Stimulated activated naive CD8-positive, alpha-beta T cell treated with anti-CD3 and anti-CD28 coated beads, Interleukin-15, Interleukin-2, amounts not matched to agents 100 U/mL and 50 U/mL, for 24 hours (primary cell): ENCODE data around the gene SHROOM4.

Source experiments
- ATAC-seq: fragments of 150-1000 bp; cut with Tn5 transposase; one replicate; pipeline ENCODE4 v1.10.0; 2021
- DNase-seq: peaks from one replicate; pipeline ENCODE4 v3.0.0; 2021

The SHROOM4 gene

DNA sequence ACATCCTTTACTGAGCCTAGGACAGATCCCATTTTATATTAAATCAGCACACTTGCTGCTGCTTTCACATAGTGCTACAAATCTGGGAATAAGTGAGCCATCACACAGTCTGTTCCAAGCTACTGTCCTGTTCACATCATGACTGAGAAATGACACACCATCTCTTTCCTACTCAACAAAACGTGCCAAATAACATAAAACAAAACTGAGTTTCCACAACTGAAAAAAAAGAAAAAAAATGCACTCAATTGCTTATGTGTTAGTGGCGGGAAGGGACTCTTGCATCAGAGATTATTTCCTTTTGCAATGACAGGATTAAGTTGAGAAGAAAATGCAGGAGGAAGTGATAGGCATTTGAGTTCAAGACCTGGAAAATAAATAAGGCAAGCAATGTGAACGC, 109.0 kb downstream of the SHROOM4 start:
- ATAC-seq = no peak
- no peak for DNase-seq

DNA sequence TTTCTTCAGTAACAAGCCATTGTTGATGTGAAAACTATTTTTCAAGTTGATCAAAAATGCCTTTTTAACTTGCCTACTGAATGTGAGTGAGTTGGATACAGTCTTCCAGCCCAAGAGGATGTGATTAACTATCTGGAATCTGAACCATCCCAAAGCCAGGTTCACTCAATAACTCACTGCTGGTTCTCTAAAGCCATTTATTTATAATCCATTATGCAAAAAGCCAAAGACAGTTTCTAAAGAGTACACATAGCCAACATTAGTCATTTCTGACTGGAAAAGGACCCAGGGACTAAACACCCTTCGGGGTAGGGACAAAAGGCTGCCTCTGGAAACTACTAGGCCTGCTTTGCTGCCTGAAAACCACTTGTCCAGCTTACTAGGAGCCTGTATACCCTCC, 109.6 kb downstream of the SHROOM4 start:
- DNase-seq (no peak), ATAC-seq (no peak)

DNA sequence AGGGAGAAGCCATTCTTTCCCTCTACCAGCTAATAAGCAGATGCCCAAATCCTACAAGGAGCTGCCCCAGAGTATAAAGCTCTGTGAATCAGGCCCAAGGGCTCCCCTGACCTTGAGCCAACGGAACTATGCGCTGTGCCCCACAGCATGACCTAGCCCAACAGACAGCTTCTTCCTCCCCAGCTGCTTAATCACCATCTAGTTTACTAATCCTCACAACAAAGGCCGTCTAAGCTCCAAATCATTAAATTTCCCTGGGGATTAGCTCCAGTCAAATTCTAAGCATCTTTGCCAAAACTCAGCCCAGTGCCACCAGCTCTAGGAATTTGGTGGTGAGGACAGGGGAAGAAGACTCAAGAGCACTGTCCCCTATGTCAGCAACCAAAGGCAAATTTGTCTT, 113.1 kb downstream of the SHROOM4 start:
- ATAC-seq = no peak
- no peak for DNase-seq

DNA sequence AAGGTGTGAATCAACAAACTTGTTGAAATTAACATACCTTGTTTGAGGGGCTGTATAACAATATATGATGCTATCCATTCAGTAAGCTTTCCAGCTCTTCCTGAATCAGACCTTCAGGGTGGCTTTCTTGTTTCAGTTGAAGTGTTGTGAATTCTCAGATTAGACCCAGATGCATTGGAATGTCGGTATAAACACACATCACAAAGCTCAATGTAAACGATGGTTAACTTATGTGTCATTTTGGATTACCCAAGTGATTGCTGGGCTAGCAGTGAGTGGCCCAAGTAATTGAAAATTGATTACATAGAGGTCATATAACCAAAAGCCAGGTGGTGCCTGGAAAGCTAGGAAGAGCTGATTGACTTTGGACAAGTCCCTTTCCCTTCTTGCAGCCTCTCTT, 115.0 kb downstream of the SHROOM4 start:
- DNase-seq (no peak), ATAC-seq (no peak)

DNA sequence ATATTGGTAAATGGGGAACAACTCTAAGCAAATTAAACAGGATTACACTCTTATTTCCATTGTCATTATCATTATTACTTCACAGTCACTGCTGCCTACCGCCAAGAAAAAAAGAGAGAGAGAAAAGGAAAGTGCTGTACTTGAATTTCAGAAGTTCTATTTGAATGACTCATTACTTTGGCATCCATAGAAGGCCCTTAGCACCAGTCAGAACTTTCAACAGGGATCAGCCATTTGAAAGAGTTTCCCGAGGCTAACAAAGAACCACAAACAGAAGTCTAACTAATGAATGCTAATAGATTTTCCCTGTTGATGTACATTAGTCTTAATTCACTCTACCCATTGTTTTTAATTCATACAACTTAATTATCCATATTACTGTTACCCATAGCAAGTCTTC, 116.3 kb downstream of the SHROOM4 start:
- ATAC-seq = no peak

DNA sequence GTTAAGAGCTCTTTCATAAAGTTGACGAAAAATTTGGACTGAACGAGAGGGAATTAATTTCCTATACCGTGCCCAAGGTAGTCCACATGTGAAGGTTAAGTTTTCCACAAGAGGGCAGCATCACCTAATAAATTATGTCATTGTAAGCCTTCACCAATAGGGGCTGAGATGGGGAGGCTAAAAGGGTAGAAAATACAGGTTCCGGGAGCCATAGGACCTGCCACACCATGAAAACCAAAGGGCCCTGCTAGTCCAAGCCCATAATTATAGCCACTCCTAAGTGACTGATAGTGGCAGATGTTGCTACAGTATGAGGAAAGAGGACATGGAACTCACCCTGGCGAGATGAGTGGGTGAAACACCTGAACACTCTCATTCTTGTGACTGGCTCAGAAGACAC, 122.2 kb downstream of the SHROOM4 start:
- ATAC-seq (no peak), DNase-seq (no peak)

More for the DNA sequence above, 116.3 kb downstream of the SHROOM4 start:
- no peak for DNase-seq

DNA sequence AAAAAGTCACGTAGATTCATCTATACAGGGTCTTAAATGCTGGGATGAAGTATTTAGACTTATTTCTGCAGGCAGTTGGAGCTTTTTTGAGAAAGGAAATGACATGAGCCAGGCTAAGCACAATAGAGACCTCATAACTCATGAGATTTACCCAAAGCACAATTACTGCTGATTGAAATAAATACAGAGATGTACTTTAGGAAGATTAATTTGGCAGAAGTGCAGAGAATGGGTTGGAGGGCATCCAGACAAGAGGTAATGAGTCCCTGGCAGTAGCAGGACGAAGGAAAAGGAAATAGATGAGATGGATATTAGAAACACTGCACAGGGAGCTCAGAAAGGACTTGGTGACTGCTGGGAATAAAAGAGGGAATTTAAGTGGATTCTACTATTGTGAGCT, 129.1 kb downstream of the SHROOM4 start:
- ATAC-seq (no peak), DNase-seq (no peak)

DNA sequence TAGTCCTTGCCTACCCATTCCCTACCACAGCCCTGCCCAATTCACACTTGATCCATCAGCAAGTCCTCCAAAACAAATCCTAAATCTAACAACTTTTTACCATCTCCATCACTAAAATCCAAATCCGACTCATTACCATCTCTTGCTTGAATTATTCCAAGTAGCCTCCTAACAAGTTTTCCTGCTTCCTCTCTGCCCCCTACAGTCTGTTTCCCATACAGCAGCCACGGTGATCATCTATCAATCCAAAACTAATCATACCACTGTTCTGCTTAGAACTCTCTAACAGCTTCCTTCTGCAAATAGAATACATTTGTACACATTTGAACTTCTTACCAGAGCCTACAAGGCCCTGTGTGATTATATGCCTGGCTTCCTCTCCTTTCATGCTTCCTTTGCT, 133.0 kb downstream of the SHROOM4 start:
- DNase-seq = no peak
- no peak for ATAC-seq

DNA sequence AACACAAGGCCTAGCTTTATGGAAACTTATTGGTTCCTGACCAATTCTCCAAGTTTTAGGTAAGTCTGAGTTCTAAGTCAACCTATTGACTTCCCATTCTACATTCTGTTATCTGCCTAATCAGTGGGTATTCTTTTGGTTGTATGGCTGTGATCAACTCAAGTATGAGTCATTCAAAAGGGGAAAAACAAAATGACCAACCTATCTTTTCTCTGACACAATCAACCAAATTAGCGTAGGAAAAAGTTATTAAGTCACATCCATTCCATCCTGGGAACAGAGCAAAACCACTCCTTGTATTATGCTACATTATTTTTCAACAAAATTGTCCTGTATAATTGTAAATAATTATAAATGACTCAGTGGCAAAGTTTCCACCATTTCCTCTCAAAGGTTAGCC, 136.2 kb downstream of the SHROOM4 start:
- DNase-seq = no peak
- ATAC-seq = no peak

DNA sequence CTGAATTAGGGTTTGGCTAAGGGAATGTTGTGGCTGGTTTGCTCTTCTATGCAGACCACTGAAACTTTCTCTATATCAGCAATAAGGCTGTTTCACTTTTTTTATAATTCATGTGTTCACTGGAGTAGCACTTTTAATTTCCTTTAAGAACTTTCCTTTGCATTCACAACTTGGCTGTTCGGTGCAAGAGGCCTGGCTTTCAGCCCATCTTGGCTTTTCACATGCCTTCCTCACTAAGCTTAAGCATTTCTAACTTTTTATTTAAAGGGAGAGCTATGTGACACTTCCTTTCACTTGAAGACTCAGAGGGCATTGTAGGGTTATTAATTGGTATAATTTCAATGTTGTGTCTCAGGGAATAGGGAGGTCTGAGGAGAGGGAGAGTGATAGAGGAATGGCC, 142.3 kb downstream of the SHROOM4 start:
- DNase-seq (no peak), ATAC-seq (no peak)

DNA sequence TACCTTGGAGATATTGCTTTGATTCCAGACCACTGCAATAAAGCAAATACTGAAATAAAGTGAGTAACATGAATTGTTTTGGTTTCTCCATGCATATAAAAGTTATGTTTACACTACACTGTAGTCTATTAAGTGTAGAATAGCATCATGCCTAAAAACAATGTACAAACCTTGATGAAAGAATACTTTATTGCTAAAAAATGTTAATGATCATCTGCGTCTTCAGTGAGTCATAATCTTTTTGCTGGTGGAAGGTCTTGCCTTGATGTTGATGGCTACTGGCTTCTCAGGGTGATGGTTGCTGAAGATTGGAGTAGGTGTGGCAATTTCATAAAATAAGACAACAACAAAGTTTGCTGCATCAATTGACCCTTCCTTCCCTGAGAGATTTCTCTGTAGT, 145.1 kb downstream of the SHROOM4 start:
- no peak for DNase-seq
- no peak for ATAC-seq

DNA sequence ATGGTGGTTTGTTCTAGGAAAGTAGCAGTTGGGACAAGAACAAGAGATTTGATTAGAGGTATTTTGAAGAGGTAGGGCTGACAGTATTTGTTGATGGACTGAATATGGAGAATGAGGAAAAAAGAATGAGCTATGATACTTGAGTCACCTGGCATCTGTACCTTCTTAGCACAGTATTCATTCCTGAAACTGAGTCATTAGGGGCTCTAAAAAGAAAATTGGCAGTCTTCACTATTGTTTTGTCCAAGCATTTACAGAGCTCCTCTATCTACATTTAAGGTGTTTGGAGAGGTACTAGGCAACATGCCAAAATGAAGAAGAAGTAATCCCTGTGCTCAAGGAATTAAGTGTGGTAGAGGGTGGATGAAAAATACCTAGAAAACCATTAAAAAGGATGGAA, 165.8 kb downstream of the SHROOM4 start:
- DNase-seq = no peak
- no peak for ATAC-seq

DNA sequence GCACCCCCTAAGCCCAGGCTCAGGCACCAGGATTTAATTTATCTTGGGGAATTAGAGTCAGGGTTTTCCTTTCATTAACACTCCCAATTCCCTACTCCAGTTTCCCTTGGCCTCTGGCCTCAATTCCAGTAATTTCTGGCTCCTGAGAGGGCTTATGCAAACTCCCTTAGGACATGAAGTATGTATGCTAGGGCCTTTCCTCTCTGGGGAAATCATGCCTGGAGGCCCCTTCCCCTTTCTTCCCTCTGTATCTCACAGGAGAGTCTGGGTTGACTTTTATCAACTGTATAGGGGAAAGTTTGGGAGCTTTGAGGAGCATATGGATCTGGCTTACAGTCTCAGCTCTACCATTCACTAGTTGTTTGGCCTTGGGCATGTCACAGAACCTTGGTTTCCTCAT, 169.5 kb downstream of the SHROOM4 start:
- DNase-seq (no peak), ATAC-seq (no peak)

DNA sequence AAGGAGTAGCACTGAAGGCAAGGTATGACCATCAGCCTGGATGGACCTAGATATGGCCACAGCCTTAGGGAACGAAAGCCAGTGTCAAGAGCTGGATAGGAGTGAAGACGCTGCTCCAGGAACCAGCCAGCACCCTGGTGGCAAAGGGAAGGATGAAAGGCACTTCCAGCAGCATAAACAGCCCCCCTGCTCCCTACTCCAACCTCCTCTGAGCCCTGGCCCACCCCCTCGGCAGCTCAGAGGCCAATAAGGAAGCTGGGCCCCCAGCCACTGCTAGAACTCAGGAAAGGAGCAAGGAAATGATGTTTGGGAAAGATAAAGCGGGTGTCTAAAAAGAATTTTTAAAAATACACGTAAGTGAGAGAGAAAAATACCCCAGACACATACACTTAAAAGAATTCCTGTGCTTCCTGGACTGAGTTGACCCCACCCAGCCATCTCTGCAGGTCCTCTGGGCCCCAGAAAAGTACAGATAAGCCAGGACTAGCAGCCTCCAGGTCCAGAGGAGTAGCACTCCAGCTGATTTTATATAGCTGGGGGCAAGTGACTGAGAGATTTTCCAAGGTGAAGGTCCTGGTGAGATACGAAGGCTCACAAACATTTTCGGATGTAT, 170.4 kb downstream of the SHROOM4 start:
- ATAC-seq (no peak), DNase-seq (no peak)

DNA sequence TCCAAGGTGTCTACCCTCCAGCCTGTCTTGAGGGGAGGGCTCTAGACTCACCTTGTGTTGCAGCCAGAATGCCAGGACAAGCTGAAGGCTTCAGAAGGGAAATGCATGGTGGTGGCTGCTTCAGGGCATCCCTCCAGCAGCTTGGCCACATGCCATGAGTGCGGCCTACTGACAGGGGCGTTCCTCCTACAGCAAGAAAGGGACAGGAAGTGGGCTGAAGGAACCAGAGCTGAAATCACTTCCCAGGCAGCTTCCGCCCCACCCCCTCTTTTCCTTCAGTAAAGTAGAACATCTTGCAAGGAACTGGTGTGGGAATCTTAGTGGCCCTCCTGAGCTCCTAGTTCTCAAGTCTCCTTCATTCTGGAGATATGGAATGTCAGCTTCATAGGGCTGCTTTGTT, 175.9 kb downstream of the SHROOM4 start:
- ATAC-seq (no peak), DNase-seq (no peak)

DNA sequence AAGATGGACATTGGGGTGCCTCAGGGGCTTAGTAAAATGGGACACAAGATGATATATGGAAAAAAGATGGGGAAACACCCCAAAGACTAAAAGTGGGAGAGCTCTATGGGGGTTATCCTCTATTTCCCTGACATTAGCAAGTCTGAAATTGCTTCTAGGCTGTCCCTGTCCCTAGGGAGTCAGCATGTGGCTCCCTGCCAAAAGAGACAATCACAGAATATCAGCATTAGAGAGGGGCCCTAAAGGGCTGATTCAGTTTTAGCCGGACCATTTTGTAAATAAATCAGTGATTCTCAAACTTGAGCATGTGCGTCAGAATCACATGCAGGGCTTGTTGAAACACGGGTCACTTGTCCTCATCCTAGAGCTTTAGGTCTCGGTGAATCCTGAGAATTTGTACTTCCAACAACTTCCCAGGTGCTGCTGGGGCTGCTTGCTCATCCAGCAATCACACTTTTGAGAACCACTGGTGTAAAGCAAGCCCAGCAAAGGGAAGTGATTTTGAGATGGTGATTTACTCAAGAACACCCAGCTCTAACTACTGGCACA, 178.1 kb downstream of the SHROOM4 start:
- no peak for DNase-seq
- ATAC-seq = no peak

DNA sequence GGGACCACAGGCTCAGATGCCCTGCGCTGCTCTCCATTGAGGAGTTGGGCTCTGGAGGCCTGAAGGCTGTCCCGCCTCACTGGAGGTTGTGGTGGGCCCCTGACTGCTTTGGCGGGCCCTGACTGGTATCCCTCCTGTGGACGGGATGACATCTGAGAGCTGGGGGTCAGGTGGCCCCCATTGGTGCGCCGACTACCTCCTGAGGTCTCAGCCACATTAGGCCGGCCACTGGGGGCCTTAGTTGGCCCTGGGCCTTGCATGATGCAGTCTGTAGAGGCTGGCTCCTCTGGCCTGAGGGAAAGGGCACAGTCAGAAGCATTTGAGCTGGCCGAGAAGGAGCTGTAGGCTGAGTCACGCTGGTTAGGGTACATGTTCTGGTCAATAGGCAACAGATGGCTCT, 178.8 kb downstream of the SHROOM4 start:
- ATAC-seq (no peak), DNase-seq (no peak)

DNA sequence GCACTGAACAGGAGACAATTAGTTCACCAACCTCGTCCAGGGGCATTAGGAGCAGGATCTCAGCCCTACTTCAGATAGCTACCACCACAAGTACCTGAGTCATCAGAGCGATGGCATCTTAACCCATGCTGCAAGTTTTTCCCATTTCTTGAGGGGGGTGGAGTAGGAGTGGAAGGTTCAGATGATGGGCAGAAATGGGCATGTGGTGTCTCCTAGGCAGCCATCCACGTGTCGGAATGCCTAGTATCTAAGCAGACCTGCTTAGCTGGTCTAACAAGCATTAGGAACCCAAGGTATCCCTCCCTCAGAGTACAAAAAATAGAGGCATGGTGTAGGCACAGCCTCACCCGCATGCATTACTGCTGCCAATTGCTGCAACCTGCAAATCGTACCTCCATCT, 184.2 kb downstream of the SHROOM4 start:
- ATAC-seq (no peak), DNase-seq (no peak)

DNA sequence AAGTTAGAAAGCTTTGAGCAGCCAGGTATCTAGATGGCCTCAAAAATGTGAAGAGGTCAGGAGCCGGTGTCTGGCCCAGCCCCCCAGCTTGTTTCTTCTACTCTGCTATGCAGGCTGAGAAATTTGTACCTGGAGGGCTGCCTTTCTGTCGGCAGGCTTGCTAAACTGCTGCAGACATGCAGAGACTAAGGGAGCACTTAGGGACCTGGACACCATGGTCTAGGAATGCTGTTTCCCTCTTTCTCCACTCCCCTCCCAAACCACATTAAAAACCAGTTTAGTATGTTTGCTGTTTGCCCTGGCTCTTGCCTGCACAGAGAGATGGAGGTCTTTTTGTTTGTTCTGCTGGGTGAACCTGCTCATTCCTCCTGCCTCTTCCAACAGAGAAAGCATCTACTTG, 186.3 kb downstream of the SHROOM4 start:
- DNase-seq (no peak), ATAC-seq (no peak)

DNA sequence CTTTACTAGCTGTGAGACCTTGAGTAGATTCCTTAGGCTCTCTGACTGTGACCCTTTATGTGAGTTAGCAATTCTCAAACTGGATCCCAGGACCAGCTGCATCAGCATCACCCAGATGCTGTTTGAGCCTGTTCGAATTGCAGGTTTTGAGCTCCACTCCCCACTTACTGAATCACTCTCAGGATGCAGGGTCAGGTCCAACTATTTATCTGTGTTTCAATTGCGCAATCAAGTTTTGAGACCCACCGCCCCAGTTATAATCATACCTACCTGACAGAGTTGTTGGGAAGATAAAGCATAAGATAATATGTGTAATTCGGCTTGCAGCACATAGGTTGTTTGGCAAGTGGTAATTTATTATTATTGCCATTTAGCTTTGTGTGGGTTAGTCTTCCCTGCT, 187.6 kb downstream of the SHROOM4 start:
- ATAC-seq = no peak
- no peak for DNase-seq

DNA sequence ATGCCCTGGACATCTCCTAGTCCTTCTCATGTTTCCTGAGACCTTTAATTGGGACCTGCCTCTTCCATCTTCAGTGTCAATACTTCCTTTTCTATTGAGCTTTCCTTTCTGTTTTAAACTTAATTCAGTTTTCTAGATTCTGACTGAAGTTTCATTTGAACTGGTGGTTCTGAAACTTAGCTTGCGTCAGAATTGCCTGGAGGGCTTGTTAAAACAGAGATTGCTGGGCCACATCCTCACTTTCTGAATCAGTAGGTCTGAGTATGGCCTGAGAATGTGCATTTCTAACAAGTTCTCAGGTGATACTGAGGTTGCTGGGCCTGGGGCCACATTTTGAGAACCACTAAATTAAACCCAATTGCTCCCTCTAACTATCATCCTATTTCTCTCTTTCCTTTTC, 191.2 kb downstream of the SHROOM4 start:
- ATAC-seq (no peak), DNase-seq (no peak)

DNA sequence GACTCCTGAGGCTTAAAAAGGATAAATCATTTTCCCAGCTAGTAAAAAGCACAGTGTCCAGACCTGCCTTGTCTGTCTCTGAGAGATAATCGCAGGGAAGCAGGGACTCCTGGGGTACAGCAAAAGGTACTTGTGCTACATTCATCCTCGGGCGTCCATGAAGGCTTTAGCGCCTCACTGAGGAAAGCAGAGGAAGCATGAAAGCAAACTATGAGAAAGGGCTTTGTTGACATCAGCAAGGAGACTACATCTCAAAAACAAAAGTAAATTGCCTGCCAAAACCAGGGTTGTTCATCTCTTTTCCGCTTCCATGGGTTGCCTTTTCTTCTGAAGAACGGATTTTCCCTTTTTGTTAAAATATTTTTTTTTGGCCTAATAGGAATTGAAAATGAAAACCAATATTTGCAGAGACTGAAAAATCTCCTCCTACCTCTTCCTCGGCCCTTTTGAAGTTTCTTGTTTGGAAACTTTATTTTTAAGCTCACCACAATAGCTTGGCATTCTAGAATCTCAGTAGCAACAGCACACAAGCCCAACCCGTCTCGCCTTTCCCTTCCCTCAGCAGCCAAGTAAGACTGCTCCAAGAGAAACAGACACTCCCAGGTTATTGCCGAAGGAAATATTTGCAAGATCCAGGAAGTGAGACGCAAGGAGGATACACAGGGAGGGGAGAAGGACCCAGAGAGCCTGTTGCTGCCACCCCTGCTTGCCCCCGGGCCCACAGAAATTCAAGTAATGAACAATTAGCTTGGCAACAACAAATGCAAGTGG, 195.0 kb downstream of the SHROOM4 start:
- no peak for ATAC-seq
- DNase-seq = no peak

DNA sequence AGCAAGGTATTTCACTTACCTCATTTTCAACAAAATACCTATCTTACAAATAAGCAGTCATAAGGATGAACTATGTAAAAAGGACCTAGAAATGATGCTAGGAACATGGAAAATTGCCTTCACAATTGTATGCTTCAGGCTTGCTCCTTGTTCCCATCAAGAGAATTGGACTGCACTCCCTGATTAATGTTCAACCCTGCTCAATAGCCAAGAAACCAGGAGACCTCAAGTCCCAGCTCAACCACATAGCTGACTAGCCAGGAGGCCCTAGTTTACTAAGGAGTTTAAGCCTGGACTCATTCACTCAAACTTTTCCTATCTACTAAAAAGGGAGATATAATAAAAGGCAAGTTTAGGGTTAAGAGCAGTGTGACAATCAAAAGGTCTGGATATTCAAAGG, 196.8 kb downstream of the SHROOM4 start:
- ATAC-seq (no peak), DNase-seq (no peak)

DNA sequence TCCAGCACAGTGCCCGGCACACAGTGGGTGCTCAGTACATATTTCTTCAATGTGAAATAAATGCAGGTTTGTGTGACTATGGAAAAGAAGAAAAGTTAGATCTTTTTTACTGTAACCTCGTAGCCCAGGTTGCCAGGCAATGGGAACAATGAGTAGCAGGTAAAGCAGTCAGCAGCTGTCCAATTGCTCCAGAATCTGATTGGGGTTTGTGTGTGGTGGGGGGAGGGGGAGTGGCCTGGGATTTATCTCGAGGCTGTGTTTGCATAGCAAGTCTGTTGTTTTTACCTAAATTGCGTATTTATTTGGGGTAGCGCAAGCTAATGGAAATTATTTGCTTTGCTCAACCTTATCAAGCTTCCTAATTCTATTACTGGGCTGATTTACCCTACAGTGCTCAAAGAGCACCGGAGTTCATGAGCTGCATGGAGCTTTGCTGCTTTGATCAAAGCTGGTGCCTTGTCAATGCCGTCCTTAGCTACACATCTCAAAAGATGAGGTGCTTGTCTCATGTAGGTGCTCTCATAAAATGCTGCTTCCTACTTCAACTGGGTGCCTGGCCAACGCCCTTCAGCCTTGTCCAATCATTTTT, 198.3 kb downstream of the SHROOM4 start:
- DNase-seq (no peak), ATAC-seq (no peak)
